Measurements from ENCODE around the gene FBP2. TPM values are rescaled to one million over a fixed set of nuclear protein-coding genes. Genes with fewer than 3 reads are reported as not detected.

FBP2 gene
- total RNA-seq, 2 experiments from 2014 or later = not detected

DNA sequence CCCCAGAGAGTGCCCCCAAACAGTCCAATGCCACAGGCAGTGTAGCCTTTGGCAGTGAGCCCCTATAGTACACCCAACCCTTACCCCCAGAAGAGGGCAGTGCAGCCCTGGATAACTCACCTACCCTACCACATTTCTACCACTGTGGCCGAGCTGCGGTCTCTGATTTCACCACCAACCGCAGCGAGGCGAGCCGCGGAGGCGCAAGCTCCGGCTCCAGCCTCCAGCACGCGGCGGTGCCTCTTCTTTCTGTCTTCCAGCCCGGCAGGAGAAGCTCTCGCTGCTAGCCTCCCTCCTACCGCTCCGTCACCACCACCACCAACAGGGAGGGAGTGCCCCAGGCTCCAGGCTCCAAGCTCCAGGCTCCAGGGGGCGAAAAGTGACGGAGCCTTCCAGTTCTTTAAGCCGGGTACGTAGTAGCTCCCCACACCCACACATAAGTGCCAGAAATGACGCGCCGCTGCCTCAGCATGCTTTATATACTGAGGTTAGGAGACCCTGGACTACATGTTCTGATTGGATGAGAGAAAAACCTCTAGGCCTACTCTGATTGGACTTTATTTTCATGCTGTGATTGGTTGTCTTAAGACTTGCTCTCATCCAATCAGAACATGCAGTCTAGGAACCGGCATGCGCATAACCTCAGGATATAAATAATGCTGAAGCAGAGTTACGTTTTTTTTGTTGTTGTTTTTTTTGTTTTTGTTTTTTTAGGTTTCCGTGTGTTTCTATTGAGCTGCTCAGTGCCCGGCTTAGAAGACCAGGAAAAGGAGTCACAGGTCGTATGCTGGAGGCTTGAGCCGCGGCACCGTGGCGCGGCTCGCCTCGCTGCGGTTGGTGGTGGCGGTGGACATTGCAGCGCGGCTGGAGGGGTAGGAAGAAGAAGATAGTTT is 38.9 kb downstream of the FBP2 start, which contains the start of gene PCAT7:
Gene PCAT7 (plus strand): TSS at position 645 of the 893 bp plus-strand sequence.
- TF ChIP-seq, protein P1, sequence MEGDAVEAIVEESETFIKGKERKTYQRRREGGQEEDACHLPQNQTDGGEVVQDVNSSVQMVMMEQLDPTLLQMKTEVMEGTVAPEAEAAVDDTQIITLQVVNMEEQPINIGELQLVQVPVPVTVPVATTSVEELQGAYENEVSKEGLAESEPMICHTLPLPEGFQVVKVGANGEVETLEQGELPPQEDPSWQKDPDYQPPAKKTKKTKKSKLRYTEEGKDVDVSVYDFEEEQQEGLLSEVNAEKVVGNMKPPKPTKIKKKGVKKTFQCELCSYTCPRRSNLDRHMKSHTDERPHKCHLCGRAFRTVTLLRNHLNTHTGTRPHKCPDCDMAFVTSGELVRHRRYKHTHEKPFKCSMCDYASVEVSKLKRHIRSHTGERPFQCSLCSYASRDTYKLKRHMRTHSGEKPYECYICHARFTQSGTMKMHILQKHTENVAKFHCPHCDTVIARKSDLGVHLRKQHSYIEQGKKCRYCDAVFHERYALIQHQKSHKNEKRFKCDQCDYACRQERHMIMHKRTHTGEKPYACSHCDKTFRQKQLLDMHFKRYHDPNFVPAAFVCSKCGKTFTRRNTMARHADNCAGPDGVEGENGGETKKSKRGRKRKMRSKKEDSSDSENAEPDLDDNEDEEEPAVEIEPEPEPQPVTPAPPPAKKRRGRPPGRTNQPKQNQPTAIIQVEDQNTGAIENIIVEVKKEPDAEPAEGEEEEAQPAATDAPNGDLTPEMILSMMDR (conservative IDR thresholded peaks at IDR 0.05; ENCODE audit: low read length) = peak; percentile 77
- TF ChIP-seq EZH2phosphoT487 (IDR thresholded peaks at IDR 0.05; ENCODE audit: borderline replicate concordance, low read depth, low read length) = no peak

DNA sequence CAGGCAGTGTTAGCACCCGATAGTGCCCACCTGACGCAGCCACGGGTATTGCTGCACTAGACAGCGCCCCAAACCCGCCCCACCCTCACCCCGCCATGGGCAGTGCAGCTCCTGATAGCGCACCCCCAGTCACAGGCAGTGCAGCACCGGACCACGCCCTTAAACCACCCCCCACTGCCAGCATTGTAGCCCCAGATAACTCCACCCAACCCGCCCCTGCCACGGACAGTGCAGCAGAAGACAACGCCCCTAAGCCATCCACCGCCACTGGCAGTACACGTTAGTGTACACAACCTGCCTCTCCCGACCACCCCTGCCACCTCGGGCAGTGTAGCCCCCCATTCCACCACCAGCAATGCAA is 39.6 kb downstream of the FBP2 start:
- DNase-seq (ENCODE audit: low spot score) = no peak
- no TSS peak for BruUV-seq (replicated peaks)
- no peak overlapping the region for H2AFZ ChIP-seq (ENCODE audit: low read length)
- no peaks in the 10 kb centered on the region for H3K9me2 ChIP-seq (ENCODE audit: insufficient read depth, low read length)
- H3K27ac ChIP-seq (ENCODE audit: low read depth, low read length, poor library complexity, severe bottlenecking) = peak overlapping the region; percentile 77
- H3K4me3 ChIP-seq (ENCODE audit: low read depth, low read length, poor library complexity, severe bottlenecking) = peak overlapping the region; percentile 82
- POLR2A ChIA-PET = interaction anchor here (0.7 to 1.1 kb wide), 2 partner anchors 50 to 69 kb away, joined by 3 to 6 read pairs; no protein-coding TSS in a partner anchor
- peaks cover 52% of the 10 kb centered on the region; the same call in 1 of the 2 replicates for H3K79me2 ChIP-seq (ENCODE audit: insufficient read depth, low read depth, low read length)
- CTCF ChIA-PET (ENCODE audit: unreplicated experiment) = interaction anchor here (0.8 kb wide), 1 partner anchor 44 kb away, joined by 3 read pairs; no protein-coding TSS in a partner anchor
- H3K4me1 ChIP-seq (ENCODE audit: insufficient read depth, low read length, poor library complexity, severe bottlenecking) = peaks cover 13% of the 10 kb centered on the region
- H3K4me2 ChIP-seq (ENCODE audit: low read length) = peak overlapping the region; percentile 58
- TF ChIP-seq, protein P1 (conservative IDR thresholded peaks at IDR 0.05; ENCODE audit: low read length) = no peak
- no peak for TF ChIP-seq EZH2phosphoT487 (IDR thresholded peaks at IDR 0.05; ENCODE audit: borderline replicate concordance, low read depth, low read length)
- no peaks in the 10 kb centered on the region for H4K20me1 ChIP-seq (ENCODE audit: insufficient read depth, low read length)
- peaks cover 19% of the 10 kb centered on the region for H3K9me3 ChIP-seq (ENCODE audit: low read length)
- peaks cover 40% of the 10 kb centered on the region for H3K36me3 ChIP-seq (ENCODE audit: insufficient read depth, low read length)
- intact Hi-C loops (cut with micrococcal nuclease; ENCODE audit: unreplicated experiment) = loop anchor here (1.0 to 2.0 kb wide), 3 partner anchors 49 to 115 kb away; no protein-coding TSS in a partner anchor

More for the DNA sequence above, 38.9 kb downstream of the FBP2 start, which contains the start of gene PCAT7:
- CTCF ChIA-PET (ENCODE audit: unreplicated experiment) = interaction anchor here (0.7 to 1.1 kb wide), 3 partner anchors 43 to 69 kb away, joined by 3 to 7 read pairs (median 4); no protein-coding TSS in a partner anchor
- peak within 1 kb of the TSS; percentile 64; the same call in 1 of the 2 replicates for H2AFZ ChIP-seq (ENCODE audit: low read length)
- H3K4me2 ChIP-seq (ENCODE audit: low read length) = peak within 1 kb of the TSS; percentile 58
- H3K36me3 ChIP-seq (ENCODE audit: insufficient read depth, low read length) = peaks cover 34% of the 10 kb centered on the region
- H3K9me3 ChIP-seq (ENCODE audit: low read length) = peaks cover 19% of the 10 kb centered on the region
- no TSS peak for BruUV-seq (replicated peaks)
- peak within 1 kb of the TSS; percentile 77 for H3K27ac ChIP-seq (ENCODE audit: low read depth, low read length, poor library complexity, severe bottlenecking)
- H4K20me1 ChIP-seq (ENCODE audit: insufficient read depth, low read length) = no peaks in the 10 kb centered on the region
- peak within 1 kb of the TSS; percentile 82 for H3K4me3 ChIP-seq (ENCODE audit: low read depth, low read length, poor library complexity, severe bottlenecking)
- peaks cover 46% of the 10 kb centered on the region; the same call in 1 of the 2 replicates for H3K79me2 ChIP-seq (ENCODE audit: insufficient read depth, low read depth, low read length)
- POLR2A ChIA-PET = interaction anchor here (0.6 to 1.1 kb wide), 3 partner anchors 12 to 68 kb away, joined by 3 to 6 read pairs (median 3); no protein-coding TSS in a partner anchor
- peaks cover 13% of the 10 kb centered on the region for H3K4me1 ChIP-seq (ENCODE audit: insufficient read depth, low read length, poor library complexity, severe bottlenecking)
- no peaks in the 10 kb centered on the region for H3K9me2 ChIP-seq (ENCODE audit: insufficient read depth, low read length)
- intact Hi-C loops (cut with micrococcal nuclease; ENCODE audit: unreplicated experiment) = loop anchor here (1.0 to 2.0 kb wide), 3 partner anchors 49 to 114 kb away; no protein-coding TSS in a partner anchor
- peak; percentile 89 for DNase-seq (ENCODE audit: low spot score)
